GM12878 (cell line): ENCODE measurements around the gene PTPRN2. TPM values are rescaled to one million over a fixed set of nuclear protein-coding genes. Genes with fewer than 3 reads are reported as not detected.

Source experiments
- ATAC-seq: fragments of 200-7000 bp; cut with Tn5 transposase; 3 replicates; pipeline ENCODE4 v1.9.1; 2020; ENCODE audit warnings: mild to moderate bottlenecking, moderate library complexity
- BruUV-seq: library from RNA; stranded (reverse); fragments of 400-500 nt; replicated peaks from 2 replicates; lab custom pipeline; 2021; lab: Mats Ljungman, UMichigan
- CTCF ChIA-PET: fragments of 300-600 bp; sonication (Branson Sonifier 250); formaldehyde crosslinking; extraction: SDS; loops from one replicate; lab custom pipeline; 2021; ENCODE audit warnings: inconsistent platforms; lab: Yijun Ruan, JAX
- POLR2A ChIA-PET: fragments of 350-600 bp; formaldehyde crosslinking; extraction: SDS; loops from one replicate; lab custom pipeline; 2021; ENCODE audit warnings: inconsistent platforms; lab: Charles Lee
- RAD21 ChIA-PET: fragments of 300-600 bp; sonication (Branson Sonifier 250); formaldehyde crosslinking; loops from one replicate; lab custom pipeline; 2023; ENCODE audit warnings: antibody characterized with exemption; ENCODE audit not compliant: unreplicated experiment; lab: Charles Lee
- SMC1A ChIA-PET: fragments of 300-600 bp; sonication (Branson Sonifier 250); formaldehyde crosslinking; loops from one replicate; lab custom pipeline; 2023; ENCODE audit not compliant: unreplicated experiment, uncharacterized antibody; lab: Charles Lee
- DNase-seq: peaks from one replicate; pipeline ENCODE4 v3.0.0-alpha.2; 2011; ENCODE audit warnings: low read depth, low spot score
- FAIRE-seq: peaks from 3 replicates; lab custom pipeline; 2011; peaks lifted over from hg19 to GRCh38; lab: Jason Lieb, UNC
- H2AFZ ChIP-seq: 2 replicates; pipeline ENCODE4 v1.6.0; 2011; ENCODE audit warnings: low read depth, low read length, control low read depth; ENCODE audit not compliant: control insufficient read depth
- H3K27ac ChIP-seq: 2 replicates; pipeline ENCODE4 v1.5.1; 2011; ENCODE audit warnings: control low read depth; ENCODE audit not compliant: control insufficient read depth, insufficient read depth
- H3K27me3 ChIP-seq, 2 experiments: replicated peaks in 1 of 2; 2 replicates each; pipeline versions ENCODE4 v1.6.0 to v1.6.1; 2011; ENCODE audit warnings: low read length in 1 of 2; ENCODE audit not compliant: control insufficient read depth in 2 of 2, insufficient read depth in 2 of 2
- H3K36me3 ChIP-seq, 2 experiments: 2 replicates each; pipeline ENCODE4 v1.5.1; 2011; ENCODE audit warnings: low read length in 1 of 2; ENCODE audit not compliant: control insufficient read depth in 2 of 2, insufficient read depth in 2 of 2
- H3K4me1 ChIP-seq: 2 replicates; pipeline ENCODE4 v1.6.1; 2011; ENCODE audit warnings: mild to moderate bottlenecking, low read length, moderate library complexity, mixed read lengths; ENCODE audit not compliant: control insufficient read depth, insufficient read depth
- H3K4me2 ChIP-seq: 2 replicates; pipeline ENCODE4 v1.6.0; 2011; ENCODE audit warnings: control low read depth; ENCODE audit not compliant: control insufficient read depth, insufficient read depth
- H3K4me3 ChIP-seq: fragments of 200-600 bp; sonication (generic); 2 replicates; pipeline ENCODE4 v1.5.1; 2016
- H3K79me2 ChIP-seq: 2 replicates; pipeline ENCODE4 v1.6.0; 2011; ENCODE audit warnings: low read length; ENCODE audit not compliant: control insufficient read depth, insufficient read depth
- H3K9ac ChIP-seq: 2 replicates; pipeline ENCODE4 v1.8.0; 2011; ENCODE audit warnings: low read length, control low read depth, mixed read lengths; ENCODE audit not compliant: control insufficient read depth, insufficient read depth
- H3K9me3 ChIP-seq: replicated peaks from 3 replicates; pipeline ENCODE4 v1.5.1; 2011; ENCODE audit warnings: mild to moderate bottlenecking, low read length; ENCODE audit not compliant: control insufficient read depth, insufficient read depth
- H4K20me1 ChIP-seq: 2 replicates; pipeline ENCODE4 v1.6.0; 2011; ENCODE audit not compliant: control insufficient read depth, insufficient read depth
- BACH1 ChIP-seq: fragments of 450-650 bp; IDR thresholded peaks from 2 replicates; pipeline ENCODE4 v1.6.1; 2017; ENCODE audit warnings: mild to moderate bottlenecking, borderline replicate concordance
- CHD1 ChIP-seq: IDR thresholded peaks from 2 replicates; pipeline ENCODE4 v1.6.1; 2012; ENCODE audit warnings: low read depth, low read length, improper control_type of control experiment
- KLF5 ChIP-seq: fragments of 450-650 bp; IDR thresholded peaks from 2 replicates; pipeline ENCODE4 v1.6.1; 2014; ENCODE audit warnings: mild to moderate bottlenecking; ENCODE audit not compliant: partially characterized antibody
- RAD51 ChIP-seq: fragments of 450-650 bp; IDR thresholded peaks from 2 replicates; pipeline ENCODE4 v1.6.1; 2016; ENCODE audit warnings: moderate library complexity, mild to moderate bottlenecking, inconsistent platforms
- RCOR1 ChIP-seq: conservative IDR thresholded peaks from 2 replicates; pipeline ENCODE4 v1.6.1; 2012; ENCODE audit warnings: low read depth, low read length, improper control_type of control experiment
- SMAD1 ChIP-seq: fragments of 450-650 bp; IDR thresholded peaks from 2 replicates; pipeline ENCODE4 v1.6.1; 2018; ENCODE audit warnings: mild to moderate bottlenecking, low read depth; ENCODE audit not compliant: partially characterized antibody
- WGBS: methylation state at CpG from one replicate; pipeline ENCODE4 v1.1.6; 2016; ENCODE audit warnings: low lambda C conversion rate; ENCODE audit not compliant: insufficient replicate concordance, insufficient coverage; ENCODE audit errors: missing lambda C conversion rate; 5-methylcytosine and 5-hydroxymethylcytosine counted together
- in situ Hi-C: fragments of 300-500 bp; cut with MboI; formaldehyde crosslinking; loops from 9 replicates; pipeline ENCODE4 v1.14.3; 2018; ENCODE audit warnings: mixed read lengths
- intact Hi-C: fragments of 100-400 bp; cut with micrococcal nuclease; formaldehyde crosslinking; loops from one replicate; pipeline ENCODE4 v1.14.2; 2022; ENCODE audit not compliant: unreplicated experiment
- polyA plus RNA-seq, 11 experiments: library from polyadenylated mRNA; depleted of rRNA in 4 of 11; unstranded in 6 of 11; stranded (reverse) in 5 of 11; fragments of >200 nt; fragmentation: Nextera tagmentation in 4 of 11; fragmentation: Illumina TruSeq in 1 of 11; extraction: Ambion mirVana in 4 of 11; extraction: Trizol in 1 of 11; gene quantifications; 1 replicate in 1 of 11; 2 replicates in 10 of 11; pipeline versions ENCODE4 v1.2.1 to v1.2.3, GENCODE V29; 2011 to 2016; ENCODE audit warnings: inconsistent platforms in 2 of 11, missing spikeins in 2 of 11, low read depth in 1 of 11
- total RNA-seq, 4 experiments: library from RNA; depleted of rRNA in 3 of 4; stranded (reverse); fragments of >200 nt in 3 of 4; fragmentation: Illumina TruSeq in 1 of 4; extraction: Trizol in 1 of 4; gene quantifications; 2 replicates each; pipeline versions ENCODE4 v1.2.1 to v1.2.3, GENCODE V29; 2013 to 2021
- TF ChIP-seq, protein P1 (sequence below): IDR thresholded peaks from 2 replicates; pipeline ENCODE4 v1.6.1; 2012; ENCODE audit warnings: low read length, inconsistent platforms
- TF ChIP-seq, protein P2 (sequence below): fragments of 450-650 bp; IDR thresholded peaks from 2 replicates; pipeline ENCODE4 v1.6.1; 2017; ENCODE audit warnings: mild to moderate bottlenecking, moderate library complexity
- TF ChIP-seq, protein P3 (sequence below): fragments of 150-350 bp; IDR thresholded peaks from 2 replicates; pipeline ENCODE4 v1.6.1; 2014; ENCODE audit warnings: mild to moderate bottlenecking, low read depth, low read length
- TF ChIP-seq, protein P4 (sequence below): fragments of 450-650 bp; formaldehyde crosslinking; IDR thresholded peaks from 2 replicates; pipeline ENCODE4 v1.4.0; 2020; ENCODE audit warnings: mild to moderate bottlenecking, moderate library complexity

Gene PTPRN2
- total and polyA plus RNA-seq, 10 of the 15 experiments (the other 5 are each of a cell fraction or from before 2014, with no cell fraction given): 5.4 TPM; not detected in 9

DNA sequence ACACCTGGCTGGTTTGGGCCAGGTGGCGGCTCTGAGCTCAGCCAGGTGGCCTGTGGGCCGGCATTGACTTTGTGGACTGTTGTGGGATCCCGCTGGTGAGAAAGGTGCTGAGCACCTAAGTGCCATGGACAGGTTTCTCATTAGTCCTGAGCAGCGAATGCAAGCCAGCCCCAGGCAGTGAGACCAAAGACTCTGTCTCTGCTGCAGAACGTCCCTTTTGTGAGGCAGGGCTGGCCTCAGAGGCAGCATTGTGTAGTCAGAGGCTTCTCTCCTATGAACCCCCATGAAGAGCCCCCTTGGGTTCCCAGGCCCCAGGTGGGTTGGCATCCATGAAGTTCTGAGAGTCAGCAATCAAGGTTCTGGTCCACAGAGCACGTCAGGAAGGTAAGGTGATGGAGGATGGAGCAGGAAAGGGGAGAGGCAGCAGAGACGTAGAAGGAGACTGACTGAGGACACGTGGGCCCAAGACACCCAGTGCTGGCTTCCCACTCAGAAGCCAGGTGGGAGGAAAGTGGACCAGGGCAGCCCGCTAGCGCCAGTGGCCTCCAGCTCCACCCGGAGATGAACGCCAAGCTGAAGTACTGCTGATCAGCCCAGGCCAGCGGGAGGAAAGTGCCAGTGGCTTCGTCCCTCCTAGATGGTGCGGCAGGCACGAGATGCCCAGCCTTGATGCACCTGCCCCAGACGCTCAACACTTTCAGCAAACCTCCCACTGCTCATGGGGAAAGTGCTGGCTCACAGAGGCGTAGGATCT lies 19.2 kb upstream of the PTPRN2 start (continued):
- TF ChIP-seq, protein P1, sequence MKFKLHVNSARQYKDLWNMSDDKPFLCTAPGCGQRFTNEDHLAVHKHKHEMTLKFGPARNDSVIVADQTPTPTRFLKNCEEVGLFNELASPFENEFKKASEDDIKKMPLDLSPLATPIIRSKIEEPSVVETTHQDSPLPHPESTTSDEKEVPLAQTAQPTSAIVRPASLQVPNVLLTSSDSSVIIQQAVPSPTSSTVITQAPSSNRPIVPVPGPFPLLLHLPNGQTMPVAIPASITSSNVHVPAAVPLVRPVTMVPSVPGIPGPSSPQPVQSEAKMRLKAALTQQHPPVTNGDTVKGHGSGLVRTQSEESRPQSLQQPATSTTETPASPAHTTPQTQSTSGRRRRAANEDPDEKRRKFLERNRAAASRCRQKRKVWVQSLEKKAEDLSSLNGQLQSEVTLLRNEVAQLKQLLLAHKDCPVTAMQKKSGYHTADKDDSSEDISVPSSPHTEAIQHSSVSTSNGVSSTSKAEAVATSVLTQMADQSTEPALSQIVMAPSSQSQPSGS: no peak

DNA sequence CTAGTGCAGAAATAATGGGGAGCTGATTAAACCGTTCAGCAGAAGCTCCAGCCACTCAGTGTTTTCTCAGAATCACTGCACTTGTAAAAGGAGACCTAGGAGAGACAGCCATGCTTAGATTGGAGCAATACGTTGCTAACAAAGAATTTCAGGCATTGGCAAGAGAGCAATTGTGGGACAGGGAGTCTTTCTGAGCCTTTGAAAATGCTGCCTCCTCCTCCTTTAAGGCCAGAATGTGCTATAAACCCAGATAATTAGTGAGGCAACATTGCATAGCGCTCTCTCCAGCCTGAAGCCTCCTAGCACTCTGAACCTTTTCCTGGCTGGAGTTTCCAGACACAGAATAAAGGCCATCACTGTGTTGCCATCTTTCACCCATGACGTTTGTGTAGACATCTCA lies 18.5 kb upstream of the PTPRN2 start:
- WGBS: 71% methylated on average over 4 of the region's 4 CpGs
- FAIRE-seq: no peak
- SMC1A ChIA-PET: no interaction called here
- TF ChIP-seq, protein P2, sequence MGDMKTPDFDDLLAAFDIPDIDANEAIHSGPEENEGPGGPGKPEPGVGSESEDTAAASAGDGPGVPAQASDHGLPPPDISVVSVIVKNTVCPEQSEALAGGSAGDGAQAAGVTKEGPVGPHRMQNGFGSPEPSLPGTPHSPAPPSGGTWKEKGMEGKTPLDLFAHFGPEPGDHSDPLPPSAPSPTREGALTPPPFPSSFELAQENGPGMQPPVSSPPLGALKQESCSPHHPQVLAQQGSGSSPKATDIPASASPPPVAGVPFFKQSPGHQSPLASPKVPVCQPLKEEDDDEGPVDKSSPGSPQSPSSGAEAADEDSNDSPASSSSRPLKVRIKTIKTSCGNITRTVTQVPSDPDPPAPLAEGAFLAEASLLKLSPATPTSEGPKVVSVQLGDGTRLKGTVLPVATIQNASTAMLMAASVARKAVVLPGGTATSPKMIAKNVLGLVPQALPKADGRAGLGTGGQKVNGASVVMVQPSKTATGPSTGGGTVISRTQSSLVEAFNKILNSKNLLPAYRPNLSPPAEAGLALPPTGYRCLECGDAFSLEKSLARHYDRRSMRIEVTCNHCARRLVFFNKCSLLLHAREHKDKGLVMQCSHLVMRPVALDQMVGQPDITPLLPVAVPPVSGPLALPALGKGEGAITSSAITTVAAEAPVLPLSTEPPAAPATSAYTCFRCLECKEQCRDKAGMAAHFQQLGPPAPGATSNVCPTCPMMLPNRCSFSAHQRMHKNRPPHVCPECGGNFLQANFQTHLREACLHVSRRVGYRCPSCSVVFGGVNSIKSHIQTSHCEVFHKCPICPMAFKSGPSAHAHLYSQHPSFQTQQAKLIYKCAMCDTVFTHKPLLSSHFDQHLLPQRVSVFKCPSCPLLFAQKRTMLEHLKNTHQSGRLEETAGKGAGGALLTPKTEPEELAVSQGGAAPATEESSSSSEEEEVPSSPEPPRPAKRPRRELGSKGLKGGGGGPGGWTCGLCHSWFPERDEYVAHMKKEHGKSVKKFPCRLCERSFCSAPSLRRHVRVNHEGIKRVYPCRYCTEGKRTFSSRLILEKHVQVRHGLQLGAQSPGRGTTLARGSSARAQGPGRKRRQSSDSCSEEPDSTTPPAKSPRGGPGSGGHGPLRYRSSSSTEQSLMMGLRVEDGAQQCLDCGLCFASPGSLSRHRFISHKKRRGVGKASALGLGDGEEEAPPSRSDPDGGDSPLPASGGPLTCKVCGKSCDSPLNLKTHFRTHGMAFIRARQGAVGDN: no peak
- TF ChIP-seq KLF5 (no peak), BACH1 (no peak), RAD51 (no peak), RCOR1 (no peak), SMAD1 (no peak), CHD1 (no peak)
- TF ChIP-seq, protein P3, sequence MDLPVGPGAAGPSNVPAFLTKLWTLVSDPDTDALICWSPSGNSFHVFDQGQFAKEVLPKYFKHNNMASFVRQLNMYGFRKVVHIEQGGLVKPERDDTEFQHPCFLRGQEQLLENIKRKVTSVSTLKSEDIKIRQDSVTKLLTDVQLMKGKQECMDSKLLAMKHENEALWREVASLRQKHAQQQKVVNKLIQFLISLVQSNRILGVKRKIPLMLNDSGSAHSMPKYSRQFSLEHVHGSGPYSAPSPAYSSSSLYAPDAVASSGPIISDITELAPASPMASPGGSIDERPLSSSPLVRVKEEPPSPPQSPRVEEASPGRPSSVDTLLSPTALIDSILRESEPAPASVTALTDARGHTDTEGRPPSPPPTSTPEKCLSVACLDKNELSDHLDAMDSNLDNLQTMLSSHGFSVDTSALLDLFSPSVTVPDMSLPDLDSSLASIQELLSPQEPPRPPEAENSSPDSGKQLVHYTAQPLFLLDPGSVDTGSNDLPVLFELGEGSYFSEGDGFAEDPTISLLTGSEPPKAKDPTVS: no peak
- TF ChIP-seq, protein P4, sequence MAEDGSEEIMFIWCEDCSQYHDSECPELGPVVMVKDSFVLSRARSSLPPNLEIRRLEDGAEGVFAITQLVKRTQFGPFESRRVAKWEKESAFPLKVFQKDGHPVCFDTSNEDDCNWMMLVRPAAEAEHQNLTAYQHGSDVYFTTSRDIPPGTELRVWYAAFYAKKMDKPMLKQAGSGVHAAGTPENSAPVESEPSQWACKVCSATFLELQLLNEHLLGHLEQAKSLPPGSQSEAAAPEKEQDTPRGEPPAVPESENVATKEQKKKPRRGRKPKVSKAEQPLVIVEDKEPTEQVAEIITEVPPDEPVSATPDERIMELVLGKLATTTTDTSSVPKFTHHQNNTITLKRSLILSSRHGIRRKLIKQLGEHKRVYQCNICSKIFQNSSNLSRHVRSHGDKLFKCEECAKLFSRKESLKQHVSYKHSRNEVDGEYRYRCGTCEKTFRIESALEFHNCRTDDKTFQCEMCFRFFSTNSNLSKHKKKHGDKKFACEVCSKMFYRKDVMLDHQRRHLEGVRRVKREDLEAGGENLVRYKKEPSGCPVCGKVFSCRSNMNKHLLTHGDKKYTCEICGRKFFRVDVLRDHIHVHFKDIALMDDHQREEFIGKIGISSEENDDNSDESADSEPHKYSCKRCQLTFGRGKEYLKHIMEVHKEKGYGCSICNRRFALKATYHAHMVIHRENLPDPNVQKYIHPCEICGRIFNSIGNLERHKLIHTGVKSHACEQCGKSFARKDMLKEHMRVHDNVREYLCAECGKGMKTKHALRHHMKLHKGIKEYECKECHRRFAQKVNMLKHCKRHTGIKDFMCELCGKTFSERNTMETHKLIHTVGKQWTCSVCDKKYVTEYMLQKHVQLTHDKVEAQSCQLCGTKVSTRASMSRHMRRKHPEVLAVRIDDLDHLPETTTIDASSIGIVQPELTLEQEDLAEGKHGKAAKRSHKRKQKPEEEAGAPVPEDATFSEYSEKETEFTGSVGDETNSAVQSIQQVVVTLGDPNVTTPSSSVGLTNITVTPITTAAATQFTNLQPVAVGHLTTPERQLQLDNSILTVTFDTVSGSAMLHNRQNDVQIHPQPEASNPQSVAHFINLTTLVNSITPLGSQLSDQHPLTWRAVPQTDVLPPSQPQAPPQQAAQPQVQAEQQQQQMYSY: no peak

More for the DNA sequence above, 18.5 kb upstream of the PTPRN2 start:
- Histone ChIP-seq H3K79me2 (no peaks in the 10 kb centered on the region), H4K20me1 (no peaks in the 10 kb centered on the region), H2AFZ (no peak overlapping the region), H3K4me2 (no peak overlapping the region), H3K9ac (no peak overlapping the region), H3K27me3 (no peaks in the 10 kb centered on the region), H3K4me3 (no peak overlapping the region), H3K27ac (no peak overlapping the region), H3K36me3 (peaks cover 0 to 4% of the 10 kb centered on the region in 2 experiments; a peak in 3 of 4 replicates), H3K9me3 (no peaks in the 10 kb centered on the region), H3K4me1 (peaks cover 24% of the 10 kb centered on the region)
- POLR2A ChIA-PET: no interaction called here
- intact Hi-C loops: no loop called here
- BruUV-seq: no TSS peak
- ATAC-seq: no peak
- CTCF ChIA-PET: no interaction called here
- DNase-seq: no peak
- RAD21 ChIA-PET: no interaction called here
- in situ Hi-C loops: no loop called here
